Left hindlimb (tissue), 1 donor: ENCODE measurements around the gene RSPH6A.
"Not testable (repeated sequence)": the region's sequence is repeated elsewhere in the genome, so short reads cannot be mapped to it uniquely, and the experiment has no call there.

Source experiments
- DNase-seq: peaks from one replicate; pipeline ENCODE4 v3.0.0-alpha.2; 2018

The RSPH6A gene

DNA sequence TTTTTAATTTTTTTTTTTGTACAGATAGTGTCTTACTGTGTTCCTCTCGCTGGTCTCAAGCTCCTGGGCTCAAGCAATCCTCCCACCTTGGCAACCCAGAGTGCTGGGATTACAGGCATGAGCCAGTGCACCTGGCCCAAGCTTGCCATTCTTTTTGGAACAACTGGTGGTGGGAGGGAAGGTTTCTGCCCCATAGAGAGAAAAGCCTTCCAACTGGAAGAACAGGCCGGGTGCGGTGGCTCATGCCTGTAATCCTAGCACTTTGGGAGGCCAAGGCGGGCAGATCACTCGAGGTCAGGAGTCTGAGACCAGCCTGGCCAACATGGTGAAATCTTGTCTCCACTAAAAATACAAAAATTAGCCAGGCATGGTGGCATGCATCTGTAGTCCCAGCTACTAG, 15.6 kb downstream of the RSPH6A start:
- DNase-seq = not testable (repeated sequence)

GRCh38 chr19:45798995-45799517, 16.1 kb downstream of the RSPH6A start:
- no peak for DNase-seq

DNA sequence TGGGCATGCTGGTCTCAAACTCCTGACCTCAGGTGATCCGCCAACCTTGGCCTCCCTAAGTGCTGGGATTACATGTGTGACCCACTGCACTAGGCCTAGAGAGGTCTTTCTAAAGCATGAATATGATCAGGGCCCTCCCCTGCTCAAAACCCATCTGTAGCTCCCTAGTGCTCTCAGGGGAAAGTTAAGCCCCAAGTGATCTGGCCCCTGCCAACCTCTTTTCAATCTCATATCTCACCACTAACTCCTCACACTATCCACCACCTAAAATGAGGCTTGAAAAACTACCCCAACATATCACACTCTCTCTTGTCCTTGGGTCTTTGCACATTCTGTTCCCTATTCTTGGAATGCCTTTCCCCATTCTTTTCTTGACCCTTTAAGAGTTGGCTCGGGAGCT, 20.5 kb downstream of the RSPH6A start:
- no peak for DNase-seq

DNA sequence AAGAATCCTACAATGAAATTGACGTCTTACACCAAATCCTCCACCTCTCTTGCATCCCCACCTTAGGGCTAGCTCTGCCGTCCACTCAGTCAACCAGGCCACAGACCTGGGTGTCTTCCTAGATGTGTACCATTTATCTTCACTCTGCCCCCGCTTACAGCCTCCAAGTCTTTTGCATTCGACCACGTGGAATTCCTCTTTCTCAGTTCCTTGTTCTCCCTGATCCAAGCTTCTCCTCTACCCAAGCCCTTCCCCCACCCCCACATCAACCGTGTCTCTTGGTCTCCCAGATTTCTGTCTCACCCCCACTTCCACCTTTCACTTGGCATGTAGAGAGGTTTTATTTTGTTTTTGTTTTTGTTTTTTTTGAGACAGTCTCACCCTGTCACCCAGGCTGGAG, 21.2 kb downstream of the RSPH6A start:
- DNase-seq = peak; percentile 27

GRCh38 chr19:45793178-45793564, 21.9 kb downstream of the RSPH6A start:
- peak; percentile 22 for DNase-seq

DNA sequence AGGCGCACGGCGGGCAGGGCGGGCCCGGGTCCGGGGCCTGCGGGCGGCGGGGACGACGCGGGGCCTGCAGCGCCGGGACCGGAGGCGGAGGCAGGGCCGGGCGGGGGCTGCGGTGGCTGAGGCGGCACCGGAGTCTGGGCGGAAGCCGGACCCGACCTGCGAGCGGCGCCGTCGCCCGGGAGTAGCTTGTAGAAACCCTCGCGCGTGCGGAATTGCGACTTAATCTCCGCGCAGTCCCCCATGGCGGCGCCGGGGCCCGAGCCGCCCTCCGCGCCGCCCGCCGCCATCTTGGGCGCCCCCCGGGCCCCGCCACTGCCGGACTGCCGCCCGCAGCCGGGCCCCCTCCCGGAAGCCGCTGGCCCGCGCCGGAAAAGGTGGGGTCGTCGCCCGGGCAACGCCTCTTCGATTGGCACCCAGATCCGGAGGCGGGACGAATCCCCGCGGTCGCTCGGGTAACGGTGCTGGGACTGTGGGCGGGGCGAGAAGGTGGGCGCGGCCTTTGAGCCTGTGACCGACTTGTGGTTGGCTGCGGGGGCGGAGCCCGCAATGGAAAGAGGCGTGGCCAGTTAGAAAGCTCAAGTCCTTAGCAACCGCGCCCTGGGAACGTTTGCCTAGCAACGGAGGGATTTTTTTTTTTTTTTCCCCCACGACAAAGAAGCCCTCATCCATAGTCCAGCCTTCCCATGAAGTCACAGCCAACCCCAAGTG, 22.5 kb downstream of the RSPH6A start, which contains the start of gene DMWD:
Gene DMWD (minus strand): TSS at position 376 of the 708 bp plus-strand sequence. CDS start 89 bp downstream, at position 287.
- DNase-seq = peak; percentile 100

GRCh38 chr19:45791744-45792469, 23.2 kb downstream of the RSPH6A start:
- DNase-seq = peak; percentile 29

- DNase-seq = peak; percentile 25
These were observed 24.2 kb downstream of the RSPH6A start for GRCh38 chr19:45790942-45791341.

DNA sequence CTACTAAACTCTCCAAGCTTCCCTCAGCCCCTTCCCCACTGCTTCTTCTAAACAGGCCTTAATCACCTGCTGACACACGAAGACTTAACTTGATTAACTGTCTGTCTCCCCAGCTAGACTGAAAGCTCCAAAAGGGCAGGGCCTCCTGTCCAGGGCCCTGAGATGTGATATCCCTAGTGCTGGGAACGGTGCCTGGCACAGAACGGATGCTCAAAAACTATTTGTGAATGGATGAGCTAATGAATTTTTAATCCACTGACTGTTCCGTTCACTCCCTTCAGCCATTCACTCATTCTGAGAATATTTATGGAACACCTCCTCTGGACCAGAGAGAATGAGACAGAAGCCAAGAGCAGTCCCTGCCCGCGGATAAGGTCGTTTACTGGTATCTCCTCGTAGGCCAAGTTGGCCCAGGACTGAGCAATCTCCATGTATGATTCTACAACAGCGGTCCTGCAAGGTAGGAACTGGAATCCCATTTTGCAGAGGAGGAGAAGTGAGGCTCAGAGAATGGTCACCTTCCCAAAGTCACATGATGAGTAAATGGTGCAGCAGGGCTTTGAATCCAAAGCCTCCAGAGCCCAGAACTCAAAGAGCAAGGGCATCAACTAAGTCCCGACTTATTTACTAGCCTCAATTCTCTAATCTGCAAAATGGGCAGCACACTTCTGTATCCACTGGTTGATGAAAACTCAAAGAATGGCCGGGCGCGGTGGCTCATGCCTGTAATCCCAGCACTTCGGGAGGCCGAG, 25.9 kb downstream of the RSPH6A start:
- DNase-seq = peak; percentile 12

GRCh38 chr19:45786533-45786894, 28.6 kb downstream of the RSPH6A start:
- peak; percentile 31 for DNase-seq

- DNase-seq = peak; percentile 48
These were observed 29.2 kb downstream of the RSPH6A start for GRCh38 chr19:45785781-45786532.

- DNase-seq = peak; percentile 15
These were observed 30.0 kb downstream of the RSPH6A start for GRCh38 chr19:45785097-45785496.

- DNase-seq = no peak
These were observed 31.0 kb downstream of the RSPH6A start for GRCh38 chr19:45784096-45784495.

- peak; percentile 79 for DNase-seq
These were observed 32.0 kb downstream of the RSPH6A start for GRCh38 chr19:45782820-45783785.

GRCh38 chr19:45782162-45782691, 32.9 kb downstream of the RSPH6A start, which contains the start of gene DMPK:
DMPK (minus strand) TSS chr19:45782490; CDS start chr19:45782352, 138 bp downstream.
- DNase-seq = peak; percentile 74

- DNase-seq = peak; percentile 75
These were observed 33.6 kb downstream of the RSPH6A start for GRCh38 chr19:45781214-45782161.

GRCh38 chr19:45780448-45781213, 34.5 kb downstream of the RSPH6A start:
- DNase-seq = peak; percentile 43

GRCh38 chr19:45780146-45780447, 35.0 kb downstream of the RSPH6A start:
- peak; percentile 27 for DNase-seq
